GM18870 (cell line): ENCODE data around the gene TPRN.
A peak's percentile ranks its signal among the peaks of the same experiment; 100 is the strongest.

Experiments
- ATAC-seq: cut with Tn5 transposase; IDR thresholded peaks from one replicate; pipeline ENCODE4 v1.9.1; 2021; ENCODE audit warnings: moderate library complexity; ENCODE audit not compliant: unreplicated experiment

TPRN gene

GRCh38 chr9:137213160-137214060 lies 12.9 kb upstream of the TPRN start:
- ATAC-seq = no peak

DNA sequence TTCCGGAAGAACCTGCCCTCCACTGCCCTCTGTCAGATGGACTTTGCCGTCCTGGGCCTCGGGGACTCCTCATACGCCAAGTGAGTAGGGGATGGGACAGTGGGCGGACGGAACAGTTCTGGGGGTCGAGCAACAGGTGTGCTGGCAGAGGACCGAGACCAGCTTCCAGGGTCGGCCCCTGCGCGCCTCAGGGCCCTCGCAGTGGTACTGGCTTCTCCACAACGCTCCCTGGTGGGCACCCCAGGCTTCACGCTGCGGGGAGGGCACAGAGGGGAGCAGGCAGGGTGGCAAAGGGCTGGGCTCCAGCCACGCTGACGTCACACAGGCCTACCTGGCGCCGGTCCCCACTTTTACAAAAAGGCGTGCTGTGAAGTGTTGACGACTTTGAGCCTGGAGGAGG lies 12.0 kb upstream of the TPRN start:
- ATAC-seq = no peak

- ATAC-seq = no peak
Observed at GRCh38 chr9:137211532-137211931, 11.0 kb upstream of the TPRN start.

DNA sequence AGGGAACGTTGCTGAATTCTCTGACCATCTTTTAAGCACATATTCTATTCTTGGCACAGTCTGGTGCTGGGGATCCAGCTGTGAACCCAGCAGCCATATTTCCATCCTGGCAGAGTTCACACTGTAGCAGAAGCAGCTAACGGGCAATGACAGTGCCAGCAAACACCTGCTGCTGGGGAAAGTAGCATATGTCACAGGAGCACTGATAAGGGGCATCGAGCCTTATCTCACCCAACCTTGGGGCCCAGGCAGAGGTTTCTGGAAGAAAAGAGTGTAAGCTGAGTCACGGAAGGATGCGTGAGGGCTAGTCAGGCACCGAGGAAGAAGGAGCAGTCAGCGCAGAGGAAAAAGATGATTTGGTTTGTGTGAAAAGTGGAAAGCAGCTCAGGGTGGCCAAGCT lies 6.1 kb upstream of the TPRN start:
- ATAC-seq = no peak

DNA sequence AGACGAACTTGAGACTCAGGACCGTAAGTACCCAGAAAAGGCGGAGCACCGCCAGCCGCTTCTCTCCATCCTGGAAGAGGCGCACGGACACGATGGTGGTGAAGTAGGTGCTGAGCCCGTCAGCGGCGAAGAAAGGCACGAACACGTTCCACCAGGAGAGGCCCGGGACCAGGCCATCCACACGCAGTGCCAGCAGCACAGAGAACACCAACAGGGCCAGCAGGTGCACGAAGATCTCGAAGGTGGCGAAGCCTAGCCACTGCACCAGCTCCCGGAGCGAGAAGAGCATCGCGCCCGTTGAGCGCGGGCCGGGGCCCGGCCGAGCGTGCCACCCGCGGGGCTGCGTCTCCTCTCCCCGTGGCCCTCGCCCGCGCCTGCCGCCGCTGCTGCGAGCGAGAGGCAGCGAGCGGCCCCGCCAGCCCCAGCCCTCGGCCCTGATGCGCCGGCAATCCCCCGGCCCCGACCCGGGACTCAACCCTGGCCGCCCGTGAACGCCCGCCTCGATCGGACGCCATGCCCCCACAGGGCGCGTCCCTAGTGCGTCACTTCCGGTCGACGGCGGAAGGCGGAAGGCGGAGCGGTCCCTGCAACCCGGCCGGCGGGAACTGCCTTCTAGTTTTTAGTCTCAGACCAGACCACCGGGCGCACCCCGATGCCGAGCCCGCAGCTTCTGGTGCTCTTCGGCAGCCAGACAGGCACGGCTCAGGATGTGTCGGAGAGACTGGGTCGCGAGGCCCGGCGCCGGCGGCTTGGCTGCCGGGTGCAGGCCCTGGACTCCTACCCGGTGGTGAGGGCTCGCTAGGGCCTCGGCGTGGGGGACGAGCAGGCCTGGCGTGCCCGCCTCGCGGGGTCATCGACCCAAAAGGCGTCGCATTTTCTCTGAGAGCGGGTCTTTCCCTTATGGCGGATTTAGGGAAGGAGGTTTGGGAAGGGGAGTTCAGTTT lies 4.9 kb upstream of the TPRN start, which contains the start of the genes NDOR1 and TMEM203:
NDOR1 (plus strand) TSS at position 575 of the 944 bp plus-strand sequence; CDS start at position 653, 78 bp downstream.
TMEM203 (minus strand) TSS at position 523 of the 944 bp plus-strand sequence; CDS start at position 289, 234 bp downstream.
- no peak for ATAC-seq

DNA sequence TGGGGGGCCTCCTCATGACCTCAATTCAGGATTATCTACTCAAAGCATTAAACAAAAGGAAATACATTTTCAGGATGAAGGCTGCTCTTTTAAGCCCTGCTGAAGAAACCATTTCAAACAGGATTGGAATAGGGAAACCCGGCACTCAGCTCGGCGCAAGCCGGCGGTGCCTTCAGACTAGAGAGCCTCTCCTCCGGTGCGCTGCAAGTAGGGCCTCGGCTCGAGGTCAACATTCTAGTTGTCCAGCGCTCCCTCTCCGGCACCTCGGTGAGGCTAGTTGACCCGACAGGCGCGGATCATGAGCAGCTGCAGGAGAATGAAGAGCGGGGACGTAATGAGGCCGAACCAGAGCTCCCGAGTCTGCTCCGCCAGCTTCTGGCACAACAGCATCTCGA lies 4.2 kb upstream of the TPRN start:
- ATAC-seq = no peak

GRCh38 chr9:137202966-137203365 lies 2.4 kb upstream of the TPRN start:
- no peak for ATAC-seq

DNA sequence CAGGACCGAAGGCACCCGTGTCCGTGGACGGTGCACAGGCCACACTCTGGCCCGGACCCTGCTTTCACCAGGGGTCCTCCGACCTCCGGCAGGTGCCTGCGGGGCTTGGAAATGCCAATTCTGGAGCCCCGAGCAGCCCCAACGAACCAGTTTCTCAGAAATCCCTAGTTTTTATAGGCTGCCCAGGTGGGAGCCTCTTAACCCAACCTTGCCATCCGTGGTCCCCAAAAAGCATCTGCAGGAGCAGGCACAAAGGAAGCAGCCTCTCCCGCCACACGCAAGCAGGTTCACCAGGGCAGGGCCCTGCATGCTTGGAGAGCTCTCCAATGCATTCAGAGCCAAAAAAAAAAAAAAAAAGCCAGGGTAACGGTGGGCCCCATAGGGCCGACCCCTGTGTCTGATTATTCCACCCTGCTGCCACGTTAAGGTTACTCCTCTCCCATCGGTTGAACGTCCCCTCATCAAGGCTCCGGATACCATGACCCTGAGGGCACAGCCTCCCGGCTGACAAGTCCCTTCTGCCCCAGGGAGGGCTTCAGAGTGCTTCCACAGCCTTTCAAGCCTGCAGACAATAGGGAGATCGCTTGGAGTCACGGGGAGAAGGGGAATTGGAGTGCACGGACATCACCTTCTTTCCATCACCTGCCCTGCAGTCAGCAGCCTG lies 796 bp upstream of the TPRN start:
- peak; percentile 7 for ATAC-seq

GRCh38 chr9:137199411-137200121 lies 975 bp downstream of the TPRN start:
- no peak for ATAC-seq

DNA sequence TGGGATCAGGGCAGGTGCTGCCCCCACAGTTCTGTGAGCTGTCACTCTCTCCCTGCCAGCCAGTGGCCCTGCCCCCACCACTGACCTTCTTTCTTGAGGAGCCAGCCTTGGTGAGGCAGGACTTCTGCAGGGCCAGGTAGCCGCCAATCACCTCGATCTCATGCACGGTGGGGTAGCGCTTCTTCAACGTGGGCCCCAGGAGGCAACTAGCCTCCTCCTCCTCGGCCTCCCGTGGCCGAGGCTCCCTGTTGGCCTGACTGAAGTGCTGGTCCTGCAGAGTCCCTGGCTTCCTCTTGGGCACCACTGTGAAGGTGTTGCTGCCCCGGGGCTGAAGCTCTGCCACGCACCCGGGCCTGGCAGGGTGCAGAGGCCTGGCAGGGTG lies 1.6 kb downstream of the TPRN start:
- ATAC-seq = no peak

DNA sequence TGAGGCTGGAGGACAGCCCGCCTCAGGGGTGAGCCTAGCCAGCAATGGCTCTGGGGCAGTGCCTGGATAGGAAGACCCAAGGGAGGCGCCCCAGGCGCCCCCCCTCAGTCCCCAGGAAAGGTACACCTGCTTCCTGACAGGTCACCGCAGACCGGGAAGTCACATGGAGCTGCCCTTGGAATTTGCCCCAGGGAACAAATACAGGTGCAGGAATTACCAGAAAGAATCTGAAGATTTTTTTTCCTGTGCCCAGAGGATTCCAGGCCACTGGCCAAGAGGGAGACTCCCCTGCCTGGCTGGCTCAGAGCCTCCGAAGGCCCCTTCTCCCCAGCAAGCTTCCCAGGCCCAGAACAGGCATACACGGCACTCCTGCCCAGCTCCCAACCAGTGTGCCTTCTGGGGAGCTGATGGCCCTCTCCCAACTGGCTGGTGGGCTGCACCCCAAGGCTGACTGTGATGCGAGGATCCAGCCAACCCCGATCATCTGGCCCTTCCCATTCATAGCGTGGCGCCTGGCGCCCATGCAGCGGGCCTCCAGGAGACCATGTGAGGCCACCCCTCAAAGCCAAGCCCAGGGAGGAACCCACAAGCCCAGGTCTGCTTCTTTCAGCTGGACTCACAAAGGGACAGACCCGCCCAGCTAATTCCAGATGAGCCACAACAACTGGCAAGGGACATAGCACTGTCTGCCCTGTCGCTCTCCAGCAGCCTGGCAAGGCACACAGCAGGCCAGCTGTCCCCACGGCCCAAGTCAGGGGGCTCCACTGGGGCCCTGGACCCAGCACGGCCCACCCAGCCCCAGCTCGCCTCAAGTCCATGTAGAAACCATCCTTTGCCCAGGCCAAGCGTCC lies 2.3 kb downstream of the TPRN start:
- ATAC-seq = no peak

- no peak for ATAC-seq
Observed at GRCh38 chr9:137195525-137196220, 4.9 kb downstream of the TPRN start.

- no peak for ATAC-seq
Observed at GRCh38 chr9:137194909-137195308, 5.6 kb downstream of the TPRN start.

GRCh38 chr9:137194388-137194787 lies 6.2 kb downstream of the TPRN start:
- no peak for ATAC-seq

GRCh38 chr9:137193771-137194170 lies 6.8 kb downstream of the TPRN start:
- ATAC-seq = no peak

- ATAC-seq = no peak
Observed at GRCh38 chr9:137192859-137193258, 7.7 kb downstream of the TPRN start.

- no peak for ATAC-seq
Observed at GRCh38 chr9:137192448-137192780, 8.1 kb downstream of the TPRN start.

DNA sequence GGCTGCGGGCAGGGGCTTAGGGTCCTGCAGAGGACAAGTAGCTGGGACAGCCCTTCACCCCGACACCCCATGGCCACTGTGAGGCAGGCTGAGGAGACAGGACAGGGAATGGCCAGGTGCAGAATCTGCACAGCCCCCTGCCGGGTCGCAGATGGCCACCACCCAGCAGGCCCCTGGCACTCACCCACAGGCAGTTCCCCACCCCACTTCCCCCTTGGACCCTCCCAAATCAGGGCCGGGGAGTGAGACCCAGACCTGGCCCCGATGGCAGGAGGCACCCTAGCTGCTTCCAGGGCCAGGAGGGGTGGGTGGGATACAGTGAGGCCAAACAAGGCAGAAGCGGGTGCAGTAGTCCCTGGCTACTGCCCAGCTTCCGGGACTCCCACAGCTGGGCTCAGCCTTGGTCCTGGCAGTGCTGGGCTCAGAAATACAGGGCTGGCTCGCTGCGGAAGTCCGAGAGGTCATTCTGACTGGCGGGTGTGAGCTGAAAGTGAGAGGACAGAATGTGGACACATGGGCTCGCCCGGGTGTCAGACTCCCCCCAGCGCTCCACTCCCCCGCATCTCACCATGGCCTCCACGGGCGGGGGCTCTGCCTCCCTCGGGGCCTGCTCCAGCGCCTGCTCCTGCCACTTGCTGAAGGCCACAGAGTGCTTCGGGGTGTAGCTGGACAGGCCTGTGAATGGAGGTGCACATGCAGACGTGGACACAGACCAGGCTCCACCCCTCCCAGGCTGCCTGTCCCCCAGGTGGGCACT lies 8.7 kb downstream of the TPRN start:
- ATAC-seq = no peak
